Tibial nerve (tissue), 3 donors: Measurements from ENCODE around the gene UBXN2A.

Experiments
- CTCF ChIP-seq, 5 experiments: fragments of 200-600 bp in 3 of 5; fragments of 450-650 bp in 2 of 5; sonication (generic) in 3 of 5; IDR thresholded peaks; one replicate each; pipeline ENCODE4 v1.5.1; 2016 to 2019; ENCODE audit warnings: antibody characterized with exemption in 5 of 5, mild to moderate bottlenecking in 3 of 5, moderate library complexity in 2 of 5
- POLR2A ChIP-seq, 2 donors: fragments of 450-650 bp; IDR thresholded peaks; one replicate each; pipeline ENCODE4 v1.6.1; 2017; ENCODE audit warnings: antibody characterized with exemption in 2 of 2, mild to moderate bottlenecking in 2 of 2, moderate library complexity in 2 of 2

- TF ChIP-seq CTCF (IDR thresholded peaks at IDR 0.05) (no peak), POLR2A (IDR thresholded peaks at IDR 0.05) (no peak)
Measured at GRCh38 chr2:23904215-23904614, 36.0 kb upstream of the UBXN2A start.
